Measurements from ENCODE around the gene PLOD2. TPM values are rescaled to one million over a fixed set of nuclear protein-coding genes. Genes with fewer than 3 reads are reported as not detected.

The PLOD2 gene
- total and polyA plus RNA-seq, 2 of the 8 experiments (the other 6 are each of a cell fraction or from before 2014, with no cell fraction given): 4.0 to 28.7 TPM

GRCh38 chr3:146199762-146200161, 38.8 kb upstream of the PLOD2 start:
- Histone ChIP-seq H3K23me2 (ENCODE audit: low read depth, low read length) (no peaks in the 10 kb centered on the region), H3K79me2 (ENCODE audit: control insufficient read depth in 1 of 2, insufficient read depth in 2 of 2, low read length in 2 of 2) (no peaks in the 10 kb centered on the region), H2BK15ac (ENCODE audit: low read length) (no peak overlapping the region), H2BK120ac (replicated peaks; ENCODE audit: low read depth, low read length) (no peak overlapping the region), H2BK12ac (ENCODE audit: low read depth, low read length) (no peak overlapping the region), H3K56ac (replicated peaks; ENCODE audit: insufficient read length, low read depth, low read length) (no peak overlapping the region), H2BK5ac (ENCODE audit: low read depth, low read length) (no peak overlapping the region), H3K9me3 (ENCODE audit: insufficient read depth in 2 of 2, low read depth in 1 of 2, low read length in 1 of 2) (no peaks in the 10 kb centered on the region), H3K4ac (replicated peaks; ENCODE audit: insufficient read length, low read depth, low read length) (no peak overlapping the region), H4K91ac (replicated peaks; ENCODE audit: insufficient read length, low read length) (no peak overlapping the region), H3K4me2 (ENCODE audit: insufficient read depth in 1 of 2, low read depth in 2 of 2, low read length in 2 of 2) (no peak overlapping the region), H3K36me3 (ENCODE audit: control insufficient read depth in 2 of 4, insufficient read depth in 4 of 4, low read length in 3 of 4) (no peaks in the 10 kb centered on the region), H3K27ac (ENCODE audit: low read depth, low read length) (no peak overlapping the region), H3K18ac (ENCODE audit: extremely low read depth, low read length) (no peak overlapping the region), H3K27me3 (replicated peaks in 1 of 4; ENCODE audit: control insufficient read depth in 3 of 4, extremely low read depth in 1 of 4, insufficient read depth in 3 of 4, low read length in 3 of 4) (no peaks in the 10 kb centered on the region), H2AK5ac (ENCODE audit: low read depth, low read length) (no peak overlapping the region), H3K4me3 (ENCODE audit: extremely low read depth in 1 of 4, insufficient read depth in 2 of 4, low read depth in 3 of 4, low read length in 4 of 4) (no peak overlapping the region), H3K4me1 (replicated peaks in 1 of 4; ENCODE audit: control insufficient read depth in 3 of 4, insufficient read depth in 4 of 4, low read length in 3 of 4) (no peaks in the 10 kb centered on the region), H2BK20ac (ENCODE audit: low read length) (no peak overlapping the region), H3K14ac (ENCODE audit: insufficient read length) (no peak overlapping the region), H4K5ac (ENCODE audit: insufficient read length, low read depth, low read length) (no peak overlapping the region), H3K23ac (ENCODE audit: insufficient read length) (no peak overlapping the region), H4K8ac (ENCODE audit: extremely low read depth, insufficient read depth, low read length) (no peak overlapping the region), H3K9ac (replicated peaks in 1 of 4; ENCODE audit: extremely low read depth in 1 of 4, low read depth in 3 of 4, low read length in 3 of 4) (no peak overlapping the region), H2AFZ (ENCODE audit: low read length) (no peak overlapping the region), H4K20me1 (replicated peaks in 1 of 2; ENCODE audit: control insufficient read depth in 1 of 2, insufficient read depth in 2 of 2, low read length in 2 of 2) (no peaks in the 10 kb centered on the region), H3K79me1 (ENCODE audit: low read depth, low read length) (no peaks in the 10 kb centered on the region)
- DNase-seq (ENCODE audit: low read depth in 1 of 2, low spot score in 2 of 2): no peak
- POLR2A ChIA-PET (ENCODE audit: partially characterized antibody): no interaction called here
- FAIRE-seq: no peak
- TF ChIP-seq BCL11A (IDR thresholded peaks at IDR 0.05; ENCODE audit: low read depth in 2 of 2, low read length in 2 of 2) (no peak), ASH2L (IDR thresholded peaks at IDR 0.05; ENCODE audit: low read length) (no peak), MAFK (IDR thresholded peaks at IDR 0.05; ENCODE audit: low read depth, low read length) (no peak), CBX5 (IDR thresholded peaks at IDR 0.05; ENCODE audit: low read depth, low read length) (no peak), SRF (IDR thresholded peaks at IDR 0.05; ENCODE audit: low read depth, low read length) (no peak), RNF2 (IDR thresholded peaks at IDR 0.05; ENCODE audit: borderline replicate concordance, low read depth, low read length, missing control alignments, poor library complexity, severe bottlenecking) (no peak), SP2 (IDR thresholded peaks at IDR 0.05; ENCODE audit: low read length) (no peak), TBP (IDR thresholded peaks at IDR 0.05; ENCODE audit: low read depth, low read length) (no peak), POLR2A (IDR thresholded peaks at IDR 0.05; ENCODE audit: control extremely low read depth in 1 of 2, low read depth in 2 of 2, low read length in 2 of 2) (no peak)
- TF ChIP-seq, protein P1, sequence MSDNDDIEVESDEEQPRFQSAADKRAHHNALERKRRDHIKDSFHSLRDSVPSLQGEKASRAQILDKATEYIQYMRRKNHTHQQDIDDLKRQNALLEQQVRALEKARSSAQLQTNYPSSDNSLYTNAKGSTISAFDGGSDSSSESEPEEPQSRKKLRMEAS (IDR thresholded peaks at IDR 0.05): no peak
- TF ChIP-seq, protein P2, sequence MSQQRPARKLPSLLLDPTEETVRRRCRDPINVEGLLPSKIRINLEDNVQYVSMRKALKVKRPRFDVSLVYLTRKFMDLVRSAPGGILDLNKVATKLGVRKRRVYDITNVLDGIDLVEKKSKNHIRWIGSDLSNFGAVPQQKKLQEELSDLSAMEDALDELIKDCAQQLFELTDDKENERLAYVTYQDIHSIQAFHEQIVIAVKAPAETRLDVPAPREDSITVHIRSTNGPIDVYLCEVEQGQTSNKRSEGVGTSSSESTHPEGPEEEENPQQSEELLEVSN (IDR thresholded peaks at IDR 0.05): no peak
- 87% methylated on average over 5 of the region's 5 CpGs; no CpG with 5 or more reads in 1 of the 2 experiments for WGBS, 2 experiments (ENCODE audit: extremely low coverage in 1 of 2, insufficient coverage in 1 of 2, insufficient read length in 1 of 2, insufficient replicate concordance in 2 of 2, low coverage in 1 of 2, low lambda C conversion rate in 2 of 2, missing lambda C conversion rate in 1 of 2)
- CTCF ChIA-PET (ENCODE audit: partially characterized antibody): interaction anchor here (1.2 to 1.8 kb wide), 3 partner anchors 11 to 387 kb away, joined by 3 to 7 read pairs (median 5); no protein-coding TSS in a partner anchor

Measured in H1 (cell line).